Duodenal mucosa (tissue), 2 donors: Measurements from ENCODE around the gene SOAT1.
A peak's percentile ranks its signal among the peaks of the same experiment; 100 is the strongest.
"Not testable (repeated sequence)": the region's sequence is repeated elsewhere in the genome, so short reads cannot be mapped to it uniquely, and the experiment has no call there.

Source experiments
- H3K27ac ChIP-seq: one replicate; pipeline ENCODE4 v1.7.0; 2013; ENCODE audit warnings: low read depth, low read length
- H3K27me3 ChIP-seq, 2 donors: one replicate each; pipeline ENCODE4 v1.7.0; 2013; ENCODE audit warnings: low read length in 2 of 2, control low read depth in 1 of 2; ENCODE audit not compliant: insufficient read depth in 2 of 2, control insufficient read depth in 1 of 2
- H3K36me3 ChIP-seq, 2 donors: one replicate each; pipeline ENCODE4 v1.7.0; 2013; ENCODE audit warnings: low read length in 2 of 2, control low read depth in 1 of 2; ENCODE audit not compliant: insufficient read depth in 2 of 2, control insufficient read depth in 1 of 2
- H3K4me1 ChIP-seq, 2 donors: one replicate each; pipeline ENCODE4 v1.7.0; 2013; ENCODE audit warnings: low read length in 2 of 2, control low read depth in 1 of 2; ENCODE audit not compliant: insufficient read depth in 2 of 2, control insufficient read depth in 1 of 2
- H3K4me3 ChIP-seq, 2 donors: one replicate each; pipeline ENCODE4 v1.7.0; 2013; ENCODE audit warnings: low read length in 2 of 2, low read depth in 1 of 2
- H3K9ac ChIP-seq, 2 donors: one replicate each; pipeline ENCODE4 v1.7.0; 2013; ENCODE audit warnings: low read length in 2 of 2, low read depth in 1 of 2
- H3K9me3 ChIP-seq, 2 donors: one replicate each; pipeline ENCODE4 v1.7.0; 2013; ENCODE audit warnings: low read length in 2 of 2, control low read depth in 1 of 2; ENCODE audit not compliant: control insufficient read depth in 1 of 2

Gene SOAT1

DNA sequence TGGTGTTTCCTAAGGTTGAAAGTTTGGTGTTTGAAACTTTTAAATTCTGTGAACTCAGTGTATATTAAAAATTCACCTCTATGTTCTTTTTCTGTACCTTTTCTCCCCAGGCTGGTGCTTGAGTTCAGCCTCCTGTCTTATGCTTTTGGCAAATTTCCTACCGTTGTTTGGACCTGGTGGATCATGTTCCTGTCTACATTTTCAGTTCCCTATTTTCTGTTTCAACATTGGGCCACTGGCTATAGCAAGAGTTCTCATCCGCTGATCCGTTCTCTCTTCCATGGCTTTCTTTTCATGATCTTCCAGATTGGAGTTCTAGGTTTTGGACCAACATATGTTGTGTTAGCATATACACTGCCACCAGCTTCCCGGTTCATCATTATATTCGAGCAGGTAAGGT is 47.3 kb downstream of the SOAT1 start:
- H3K36me3 ChIP-seq, result peaks cover 11 to 25% of the 10 kb centered on the region in 2 donors
- H3K4me3 ChIP-seq, result no peak overlapping the region
- H3K9ac ChIP-seq, result no peak overlapping the region
- H3K27me3 ChIP-seq, result no peaks in the 10 kb centered on the region
- no peaks in the 10 kb centered on the region for H3K9me3 ChIP-seq
- no peak overlapping the region for H3K27ac ChIP-seq
- peaks cover 6 to 7% of the 10 kb centered on the region in 2 donors for H3K4me1 ChIP-seq

DNA sequence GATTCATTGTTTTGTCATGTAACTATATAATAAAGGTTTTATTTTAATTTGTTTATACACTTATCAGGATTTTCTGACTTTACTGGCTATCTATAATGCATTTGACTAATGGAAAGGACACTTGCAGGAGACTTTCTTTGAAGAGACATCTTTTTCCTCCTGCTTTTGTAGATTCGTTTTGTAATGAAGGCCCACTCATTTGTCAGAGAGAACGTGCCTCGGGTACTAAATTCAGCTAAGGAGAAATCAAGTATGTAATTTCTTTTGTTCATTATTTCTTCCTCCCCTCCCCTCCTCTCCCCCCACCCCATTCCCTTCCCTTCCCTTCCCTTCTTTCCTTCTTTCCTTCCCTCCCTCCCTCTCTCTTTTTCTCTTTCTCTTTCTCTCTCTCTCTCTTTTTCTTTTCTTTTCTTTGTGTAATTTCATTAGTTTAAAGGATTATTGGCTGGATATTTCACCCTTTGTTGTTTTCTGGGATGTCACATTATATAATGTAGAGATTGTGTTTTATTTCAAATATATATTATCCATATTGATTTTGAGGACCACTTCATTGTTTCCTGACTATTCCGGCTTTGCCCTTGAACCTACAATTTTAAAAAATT is 48.4 kb downstream of the SOAT1 start:
- Histone ChIP-seq H3K36me3 (peaks cover 16 to 30% of the 10 kb centered on the region in 2 donors), H3K9ac (no peak overlapping the region), H3K9me3 (no peaks in the 10 kb centered on the region), H3K4me3 (no peak overlapping the region), H3K27me3 (no peaks in the 10 kb centered on the region), H3K27ac (no peak overlapping the region), H3K4me1 (peaks cover 4 to 6% of the 10 kb centered on the region in 2 donors)

DNA sequence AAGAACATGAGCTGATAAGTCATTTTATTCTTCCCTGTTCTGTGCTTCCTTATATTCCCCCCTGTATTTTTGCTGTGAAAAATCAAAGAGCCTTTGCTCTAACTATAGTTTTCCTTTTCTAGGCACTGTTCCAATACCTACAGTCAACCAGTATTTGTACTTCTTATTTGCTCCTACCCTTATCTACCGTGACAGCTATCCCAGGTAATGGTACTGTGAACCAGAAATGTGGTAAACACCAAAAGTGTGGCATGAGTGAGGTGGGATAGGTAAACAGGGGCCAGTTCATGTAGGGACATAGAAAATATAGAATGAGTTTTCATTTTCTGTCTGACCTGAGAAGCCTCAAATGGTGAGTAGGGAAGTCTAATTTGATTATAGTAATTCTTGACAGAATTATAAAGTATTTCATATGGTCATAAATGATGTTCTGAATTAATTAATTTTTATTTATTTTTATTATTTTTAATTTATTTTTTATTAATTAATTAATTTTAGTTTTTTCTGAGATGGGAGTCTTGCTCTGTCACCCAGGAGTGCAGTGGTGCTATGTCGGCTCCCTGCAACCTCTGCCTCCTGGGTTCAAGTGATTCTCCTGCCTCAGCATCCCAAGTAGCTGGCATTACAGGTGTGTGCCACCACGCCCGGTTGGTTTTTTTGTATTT is 49.3 kb downstream of the SOAT1 start:
- Histone ChIP-seq H3K9me3 (no peaks in the 10 kb centered on the region), H3K27ac (no peak overlapping the region), H3K4me1 (peaks cover 3 to 5% of the 10 kb centered on the region in 2 donors), H3K9ac (no peak overlapping the region), H3K4me3 (no peak overlapping the region), H3K27me3 (no peaks in the 10 kb centered on the region), H3K36me3 (peaks cover 19 to 32% of the 10 kb centered on the region in 2 donors)

DNA sequence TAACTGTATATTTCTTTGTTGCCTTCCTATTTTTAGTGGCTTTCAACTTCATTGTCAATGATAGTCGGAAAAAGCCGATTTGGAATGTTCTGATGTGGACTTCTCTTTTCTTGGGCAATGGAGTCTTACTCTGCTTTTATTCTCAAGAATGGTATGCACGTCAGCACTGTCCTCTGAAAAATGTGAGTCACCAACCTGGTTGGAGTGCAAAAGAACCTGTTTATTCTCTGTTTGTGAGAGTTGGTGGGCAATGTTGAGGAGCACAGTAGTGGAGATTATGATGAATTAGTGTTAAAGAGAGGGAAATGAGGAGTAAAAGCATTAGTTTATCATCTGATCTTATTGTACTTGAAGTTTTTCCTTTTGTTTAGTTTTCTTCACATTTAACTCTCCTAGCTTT is 57.7 kb downstream of the SOAT1 start:
- H3K9me3 ChIP-seq, result no peaks in the 10 kb centered on the region
- no peak overlapping the region for H3K27ac ChIP-seq
- no peak overlapping the region for H3K9ac ChIP-seq
- H3K27me3 ChIP-seq, result no peaks in the 10 kb centered on the region
- H3K4me1 ChIP-seq, result no peaks in the 10 kb centered on the region
- no peak overlapping the region for H3K4me3 ChIP-seq
- peaks cover 21 to 36% of the 10 kb centered on the region in 2 donors for H3K36me3 ChIP-seq

DNA sequence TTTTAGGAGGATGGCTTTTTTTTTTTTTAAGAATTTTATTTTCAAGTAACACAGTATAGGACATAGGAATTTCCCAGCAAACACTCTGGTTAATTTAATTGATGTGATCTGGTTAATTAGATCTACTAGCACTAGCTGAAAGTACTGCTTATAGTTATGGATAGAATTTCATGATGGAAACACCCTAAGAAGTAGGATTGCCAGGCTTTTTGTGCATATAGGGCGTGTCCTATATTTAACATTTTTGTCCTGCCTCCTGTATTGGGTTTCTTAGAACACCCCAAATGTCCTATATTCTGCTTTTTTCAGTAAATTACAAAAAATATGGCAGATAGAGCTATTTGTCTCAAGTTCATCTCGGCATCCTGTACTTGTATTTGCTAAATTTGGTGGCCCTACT is 58.6 kb downstream of the SOAT1 start:
- Histone ChIP-seq H3K27me3 (no peaks in the 10 kb centered on the region), H3K9me3 (no peaks in the 10 kb centered on the region), H3K9ac (no peak overlapping the region), H3K27ac (no peak overlapping the region), H3K4me3 (no peak overlapping the region), H3K4me1 (no peaks in the 10 kb centered on the region), H3K36me3 (peaks cover 16 to 32% of the 10 kb centered on the region in 2 donors)

DNA sequence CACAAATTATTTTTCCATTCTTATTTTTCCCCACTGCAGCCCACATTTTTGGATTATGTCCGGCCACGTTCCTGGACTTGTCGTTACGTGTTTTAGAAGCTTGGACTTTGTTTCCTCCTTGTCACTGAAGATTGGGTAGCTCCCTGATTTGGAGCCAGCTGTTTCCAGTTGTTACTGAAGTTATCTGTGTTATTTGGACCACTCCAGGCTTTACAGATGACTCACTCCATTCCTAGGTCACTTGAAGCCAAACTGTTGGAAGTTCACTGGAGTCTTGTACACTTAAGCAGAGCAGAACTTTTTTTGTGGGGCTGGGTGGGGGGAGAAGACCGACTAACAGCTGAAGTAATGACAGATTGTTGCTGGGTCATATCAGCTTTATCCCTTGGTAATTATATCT is 59.9 kb downstream of the SOAT1 start:
- Histone ChIP-seq H3K27me3 (no peaks in the 10 kb centered on the region), H3K9me3 (no peaks in the 10 kb centered on the region), H3K27ac (no peak overlapping the region), H3K4me1 (no peaks in the 10 kb centered on the region), H3K9ac (no peak overlapping the region), H3K4me3 (no peak overlapping the region), H3K36me3 (peaks cover 9 to 24% of the 10 kb centered on the region in 2 donors)

DNA sequence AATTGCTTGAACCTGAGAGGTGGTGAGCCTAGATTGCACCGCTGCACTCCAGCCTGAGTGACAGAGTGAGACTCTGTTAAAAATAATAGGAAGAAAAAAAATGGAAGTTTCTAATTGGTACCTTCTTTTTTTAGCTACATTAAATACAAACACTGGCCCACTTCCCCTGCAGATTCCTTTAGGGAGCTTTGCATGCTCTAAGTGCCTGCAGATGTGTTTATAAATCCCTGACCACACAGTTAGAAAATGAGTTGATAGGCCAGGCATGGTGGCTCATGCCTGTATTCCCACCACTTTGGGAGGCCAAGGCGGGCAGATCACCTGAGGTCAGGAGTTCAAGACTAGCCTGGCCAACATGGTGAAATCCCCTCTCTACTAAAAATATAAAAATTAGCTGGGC is 68.0 kb downstream of the SOAT1 start:
- not testable (repeated sequence) for H3K9ac ChIP-seq, H3K4me1 ChIP-seq, H3K4me3 ChIP-seq, H3K36me3 ChIP-seq, H3K9me3 ChIP-seq, H3K27ac ChIP-seq, H3K27me3 ChIP-seq

DNA sequence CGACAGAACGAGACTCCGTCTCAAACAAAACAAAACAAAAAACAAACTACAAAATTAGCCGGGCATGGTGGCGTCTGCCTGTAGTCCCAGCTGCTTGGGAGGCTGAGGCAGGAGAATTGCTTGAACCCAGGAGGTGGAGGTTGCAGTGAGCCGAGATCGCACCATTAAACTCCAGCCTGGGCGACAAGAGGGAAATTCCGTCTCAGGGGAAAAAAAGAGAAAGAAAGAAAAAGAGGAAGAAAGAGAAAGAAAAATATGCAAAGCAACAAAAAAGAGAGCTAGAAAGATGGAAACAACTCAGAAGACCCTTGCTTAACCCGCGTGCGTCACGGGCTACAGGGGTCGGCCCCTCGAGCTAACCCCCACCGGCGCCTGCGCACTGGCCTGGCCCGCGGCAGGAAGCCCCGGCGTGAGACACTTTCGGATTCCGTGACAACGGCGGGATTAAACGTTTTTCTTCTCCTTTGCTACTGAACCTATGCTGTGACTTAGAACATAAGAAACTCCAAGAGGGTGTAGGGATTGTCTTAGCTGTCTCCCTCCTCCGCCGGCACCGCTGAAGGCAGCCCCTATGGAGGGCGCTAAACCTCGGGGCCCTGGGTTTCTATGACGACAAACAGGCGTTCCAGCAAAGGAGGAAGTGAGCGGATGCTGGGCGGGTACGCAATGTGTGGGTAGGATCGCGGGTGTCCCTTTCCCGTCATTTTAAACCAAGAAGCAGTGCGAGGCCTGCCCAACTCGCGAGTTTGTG is 71.9 kb downstream of the SOAT1 start, which contains the start of gene AXDND1:
Gene AXDND1, plus strand, starts transcription at position 630 of the 751 bp plus-strand sequence. CDS start 539 bp downstream, outside the sequence.
- peaks cover 0 to 5% of the 10 kb centered on the region in 2 donors for H3K4me1 ChIP-seq
- H3K27ac ChIP-seq, result peak within 1 kb of the TSS; percentile 90
- H3K27me3 ChIP-seq, result no peaks in the 10 kb centered on the region
- peak within 1 kb of the TSS; percentile 71 to 90 for H3K4me3 ChIP-seq
- peak within 1 kb of the TSS; percentile 77 to 82 for H3K9ac ChIP-seq
- no peaks in the 10 kb centered on the region for H3K36me3 ChIP-seq
- H3K9me3 ChIP-seq, result no peaks in the 10 kb centered on the region

DNA sequence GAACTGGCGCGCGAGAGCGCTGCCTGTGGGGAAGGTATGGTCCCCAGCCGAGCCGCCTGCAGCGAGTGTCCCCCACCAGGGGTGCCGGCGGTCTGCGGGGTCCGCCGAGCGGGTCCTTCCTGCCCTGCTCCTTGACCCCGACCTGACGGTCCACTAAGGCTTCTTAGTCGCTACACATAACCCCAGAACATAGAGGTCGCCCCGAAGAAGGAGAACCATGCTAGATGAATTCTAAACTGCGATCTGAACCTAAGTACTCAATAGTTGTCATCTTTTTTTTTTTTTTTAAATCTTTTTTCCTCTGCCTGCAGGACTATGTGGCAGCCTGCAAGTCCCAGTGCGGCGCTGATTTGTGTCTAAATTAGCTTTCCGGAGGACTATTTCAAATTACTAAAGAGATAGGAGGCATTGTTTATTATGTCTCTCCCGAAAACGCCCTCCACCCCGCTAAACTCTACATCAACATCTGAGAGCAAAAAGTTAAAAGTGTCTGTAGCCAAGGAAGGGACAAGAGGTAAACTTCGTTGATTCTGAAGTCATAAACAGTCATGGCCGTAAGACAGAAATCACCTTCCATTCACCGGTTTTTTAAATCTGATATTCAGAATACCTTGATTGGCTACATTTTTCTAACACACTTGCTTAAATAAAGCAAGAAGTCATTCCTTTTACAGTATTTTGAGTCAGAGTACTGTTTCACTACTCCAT is 72.7 kb downstream of the SOAT1 start:
- H3K27ac ChIP-seq, result peak overlapping the region; percentile 90

More for the DNA sequence above, 72.7 kb downstream of the SOAT1 start:
- Histone ChIP-seq H3K9ac (peak overlapping the region; percentile 77 to 82), H3K9me3 (no peaks in the 10 kb centered on the region), H3K27me3 (no peaks in the 10 kb centered on the region), H3K4me3 (peak overlapping the region; percentile 71 to 90), H3K36me3 (no peaks in the 10 kb centered on the region), H3K4me1 (peaks cover 0 to 5% of the 10 kb centered on the region in 2 donors)
